Fibroblast of lung (primary cell): Measurements from ENCODE around the gene PAK4.

Experiments used
- EZH2 ChIP-seq: IDR thresholded peaks from 2 replicates; pipeline ENCODE4 v1.5.1; 2012; ENCODE audit warnings: low read length, control low read depth, mild to moderate bottlenecking; ENCODE audit errors: missing control alignments
- TF ChIP-seq, protein P1 (sequence below), 2 donors: IDR thresholded peaks in 1 of 2; conservative IDR thresholded peaks in 1 of 2; 1 replicate in 1 of 2; 2 replicates in 1 of 2; pipeline ENCODE4 v1.5.1; 2011 to 2012; ENCODE audit warnings: low read length in 2 of 2, control low read depth in 1 of 2, inconsistent platforms in 1 of 2, low read depth in 1 of 2, mild to moderate bottlenecking in 1 of 2

DNA sequence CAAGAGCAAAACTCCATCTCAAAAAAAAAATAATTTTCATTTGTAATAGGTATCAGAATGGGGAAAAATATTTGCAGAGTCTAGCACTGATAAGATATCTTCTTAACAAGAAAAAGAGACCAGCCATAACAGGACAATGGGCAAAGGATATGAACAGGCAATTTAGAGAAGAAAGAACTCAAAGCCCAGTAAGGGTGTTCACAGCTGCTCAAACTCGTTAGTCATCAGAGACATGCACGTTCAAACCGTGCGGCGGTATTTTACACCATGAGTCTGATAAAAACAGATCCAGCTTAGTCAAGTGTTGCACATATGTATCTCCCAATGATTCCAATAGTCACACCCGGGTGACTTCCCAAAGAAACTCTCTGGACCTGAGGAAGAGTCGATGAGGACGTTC, 57.5 kb downstream of the PAK4 start:
- TF ChIP-seq, protein P1, sequence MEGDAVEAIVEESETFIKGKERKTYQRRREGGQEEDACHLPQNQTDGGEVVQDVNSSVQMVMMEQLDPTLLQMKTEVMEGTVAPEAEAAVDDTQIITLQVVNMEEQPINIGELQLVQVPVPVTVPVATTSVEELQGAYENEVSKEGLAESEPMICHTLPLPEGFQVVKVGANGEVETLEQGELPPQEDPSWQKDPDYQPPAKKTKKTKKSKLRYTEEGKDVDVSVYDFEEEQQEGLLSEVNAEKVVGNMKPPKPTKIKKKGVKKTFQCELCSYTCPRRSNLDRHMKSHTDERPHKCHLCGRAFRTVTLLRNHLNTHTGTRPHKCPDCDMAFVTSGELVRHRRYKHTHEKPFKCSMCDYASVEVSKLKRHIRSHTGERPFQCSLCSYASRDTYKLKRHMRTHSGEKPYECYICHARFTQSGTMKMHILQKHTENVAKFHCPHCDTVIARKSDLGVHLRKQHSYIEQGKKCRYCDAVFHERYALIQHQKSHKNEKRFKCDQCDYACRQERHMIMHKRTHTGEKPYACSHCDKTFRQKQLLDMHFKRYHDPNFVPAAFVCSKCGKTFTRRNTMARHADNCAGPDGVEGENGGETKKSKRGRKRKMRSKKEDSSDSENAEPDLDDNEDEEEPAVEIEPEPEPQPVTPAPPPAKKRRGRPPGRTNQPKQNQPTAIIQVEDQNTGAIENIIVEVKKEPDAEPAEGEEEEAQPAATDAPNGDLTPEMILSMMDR (conservative IDR thresholded peaks at IDR 0.05 in 1 of 2, IDR thresholded peaks at IDR 0.05 in 1 of 2; ENCODE audit: low read depth in 1 of 2, low read length in 2 of 2): no peak
- no peak for TF ChIP-seq EZH2
